ENCODE measurements around the gene CEACAM20.
"Not testable (repeated sequence)": the region's sequence is repeated elsewhere in the genome, so short reads cannot be mapped to it uniquely, and the experiment has no call there.

The CEACAM20 gene

DNA sequence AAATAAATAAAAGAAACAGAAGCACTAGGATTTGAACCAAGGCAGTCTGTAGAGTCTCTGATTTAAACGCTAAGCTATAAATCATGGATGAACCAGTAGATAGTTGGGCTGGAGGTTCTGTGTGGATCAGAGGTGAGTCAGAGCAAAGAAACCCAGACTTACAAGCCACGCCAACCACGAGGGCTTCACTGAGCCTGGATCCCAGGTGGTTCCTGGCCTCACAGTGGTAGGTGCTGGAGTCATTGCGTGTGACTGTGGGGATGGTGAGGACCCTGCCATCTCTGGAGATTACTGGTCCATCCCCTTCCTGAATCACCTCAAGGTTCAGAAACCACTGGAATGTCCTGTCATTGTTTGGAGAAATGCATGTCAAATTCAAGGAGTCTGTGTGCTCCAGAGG lies 19.3 kb upstream of the CEACAM20 start:
- DNase-seq, result no peak

DNA sequence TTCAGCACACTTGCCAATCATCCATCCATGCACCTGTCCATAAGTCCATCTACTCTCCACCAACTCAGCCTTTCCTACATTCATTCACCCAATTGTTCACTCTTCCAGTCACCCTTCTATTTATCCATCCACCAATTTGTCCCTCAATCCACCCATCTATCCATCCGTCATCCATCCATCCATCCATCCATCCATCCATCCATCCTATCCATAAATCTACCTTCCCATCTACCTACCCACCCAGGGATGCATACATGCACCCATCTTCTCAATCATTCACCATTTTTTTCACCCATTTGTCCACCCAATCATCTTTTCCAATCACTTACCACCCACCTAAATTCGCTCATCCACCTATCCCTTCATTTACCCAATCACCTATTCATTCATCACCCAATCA lies 14.6 kb upstream of the CEACAM20 start:
- no peak for DNase-seq

GRCh38 chr19:44542671-44543070 lies 13.2 kb upstream of the CEACAM20 start:
- no peak for DNase-seq

DNA sequence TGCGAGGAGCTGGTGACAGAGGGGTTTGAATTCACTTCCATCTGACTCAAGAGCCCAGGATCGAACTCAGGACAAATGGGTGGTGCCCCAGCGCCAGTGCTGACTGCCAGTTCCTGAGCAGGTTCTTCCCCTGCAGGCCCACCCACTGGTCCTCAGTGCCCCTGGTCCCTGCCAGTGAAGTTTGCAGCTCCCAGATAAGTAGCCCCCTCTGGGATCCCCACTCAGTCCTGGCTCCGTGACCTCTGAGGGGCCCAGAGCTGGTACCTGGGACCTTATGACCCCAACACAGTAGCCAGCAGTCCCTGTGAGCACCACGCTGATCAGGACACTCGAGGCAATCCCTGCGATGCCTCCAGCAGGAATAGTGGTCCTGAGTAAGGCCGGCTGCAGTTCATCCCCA lies 11.3 kb upstream of the CEACAM20 start:
- DNase-seq, result no peak

DNA sequence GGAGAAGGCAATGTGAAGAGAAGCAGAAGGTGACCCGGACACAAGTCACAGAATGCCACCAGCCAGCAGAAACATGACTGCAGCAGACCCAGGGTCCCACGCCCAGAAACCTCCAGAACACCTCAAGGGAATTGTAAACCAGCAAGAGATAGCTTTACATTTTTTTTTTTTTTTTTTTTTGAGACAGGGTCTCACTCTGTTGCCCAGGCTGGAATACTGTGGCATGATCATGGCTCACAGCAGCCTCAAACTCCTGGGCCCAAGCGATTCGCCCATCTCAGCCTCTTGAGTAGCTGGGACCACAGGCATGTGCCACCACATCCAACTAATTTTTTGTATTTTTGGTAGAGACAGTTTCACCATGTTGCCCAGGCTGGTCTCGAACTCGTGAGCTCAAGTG lies 10.5 kb upstream of the CEACAM20 start:
- no peak for DNase-seq

- DNase-seq, result no peak
Observed at GRCh38 chr19:44539236-44539826, 9.9 kb upstream of the CEACAM20 start.

- not testable (repeated sequence) for DNase-seq
Observed at GRCh38 chr19:44535361-44535760, 5.9 kb upstream of the CEACAM20 start.

GRCh38 chr19:44532819-44533218 lies 3.3 kb upstream of the CEACAM20 start:
- DNase-seq, result no peak

- DNase-seq, result no peak
Observed at GRCh38 chr19:44530777-44531176, 1.3 kb upstream of the CEACAM20 start.

DNA sequence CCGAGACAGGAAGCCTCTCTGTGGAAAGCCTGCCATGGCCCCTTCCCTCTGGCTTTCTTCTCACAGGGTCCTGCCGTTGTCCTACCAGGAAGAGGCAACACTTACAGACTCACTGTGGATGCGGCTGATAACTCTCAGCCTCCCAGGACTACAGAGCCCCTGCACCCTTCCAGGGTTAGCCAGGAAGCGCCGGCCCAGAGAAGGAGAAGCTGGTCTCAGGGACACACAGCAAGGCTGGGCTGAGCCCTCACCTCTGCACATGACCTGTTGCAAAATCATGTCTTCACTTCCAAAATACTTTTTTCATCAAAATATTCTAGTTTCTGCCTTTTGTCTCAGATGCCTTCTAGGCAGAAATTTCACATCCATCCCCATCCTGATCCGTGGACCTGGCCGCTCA lies 1.9 kb downstream of the CEACAM20 start:
- no peak for DNase-seq

- no peak for DNase-seq
Observed at GRCh38 chr19:44525721-44526430, 3.6 kb downstream of the CEACAM20 start.

DNA sequence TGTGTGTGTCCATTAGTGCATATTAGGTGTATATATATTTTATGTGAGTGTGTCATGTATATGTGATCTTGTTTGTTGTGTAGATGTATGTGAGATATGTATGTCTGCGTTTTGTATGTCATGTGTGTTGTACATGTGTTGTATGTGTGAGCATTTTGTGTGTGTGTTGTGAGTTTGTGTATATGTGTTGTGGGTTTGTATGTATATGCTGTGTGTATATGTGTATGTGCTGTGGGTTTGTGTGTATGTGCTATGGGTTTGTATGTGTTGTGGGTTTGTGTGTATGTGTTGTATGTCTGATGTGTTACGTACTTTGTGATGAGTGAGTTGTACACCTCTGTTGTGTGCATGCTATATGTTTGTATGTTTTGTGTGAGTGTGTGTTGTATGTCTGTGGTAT lies 8.1 kb downstream of the CEACAM20 start:
- DNase-seq, result no peak

DNA sequence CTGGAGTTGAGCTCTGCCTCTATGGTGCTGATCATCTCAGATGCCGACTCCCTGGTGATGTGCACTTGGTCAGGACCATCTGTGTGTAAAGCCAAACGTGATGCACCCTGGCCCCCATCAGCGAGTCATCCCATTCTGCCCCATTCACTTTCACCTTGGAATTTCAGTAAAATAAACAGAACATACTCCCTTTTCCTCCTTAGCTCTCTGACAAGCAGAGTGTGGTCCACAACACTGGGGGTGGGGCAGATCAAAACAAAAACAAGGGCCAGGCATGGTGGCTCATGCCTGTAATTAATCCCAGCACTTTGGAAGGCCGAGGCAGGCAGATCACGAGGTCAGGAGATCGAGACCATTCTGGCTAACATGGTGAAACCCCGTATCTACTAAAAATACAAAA lies 12.3 kb downstream of the CEACAM20 start:
- no peak for DNase-seq

GRCh38 chr19:44515907-44516306 lies 13.6 kb downstream of the CEACAM20 start:
- no peak for DNase-seq

- no peak for DNase-seq
Observed at GRCh38 chr19:44515031-44515430, 14.4 kb downstream of the CEACAM20 start.

- no peak for DNase-seq
Observed at GRCh38 chr19:44512326-44513298, 16.9 kb downstream of the CEACAM20 start.

GRCh38 chr19:44509478-44509877 lies 20.0 kb downstream of the CEACAM20 start:
- DNase-seq, result no peak

DNA sequence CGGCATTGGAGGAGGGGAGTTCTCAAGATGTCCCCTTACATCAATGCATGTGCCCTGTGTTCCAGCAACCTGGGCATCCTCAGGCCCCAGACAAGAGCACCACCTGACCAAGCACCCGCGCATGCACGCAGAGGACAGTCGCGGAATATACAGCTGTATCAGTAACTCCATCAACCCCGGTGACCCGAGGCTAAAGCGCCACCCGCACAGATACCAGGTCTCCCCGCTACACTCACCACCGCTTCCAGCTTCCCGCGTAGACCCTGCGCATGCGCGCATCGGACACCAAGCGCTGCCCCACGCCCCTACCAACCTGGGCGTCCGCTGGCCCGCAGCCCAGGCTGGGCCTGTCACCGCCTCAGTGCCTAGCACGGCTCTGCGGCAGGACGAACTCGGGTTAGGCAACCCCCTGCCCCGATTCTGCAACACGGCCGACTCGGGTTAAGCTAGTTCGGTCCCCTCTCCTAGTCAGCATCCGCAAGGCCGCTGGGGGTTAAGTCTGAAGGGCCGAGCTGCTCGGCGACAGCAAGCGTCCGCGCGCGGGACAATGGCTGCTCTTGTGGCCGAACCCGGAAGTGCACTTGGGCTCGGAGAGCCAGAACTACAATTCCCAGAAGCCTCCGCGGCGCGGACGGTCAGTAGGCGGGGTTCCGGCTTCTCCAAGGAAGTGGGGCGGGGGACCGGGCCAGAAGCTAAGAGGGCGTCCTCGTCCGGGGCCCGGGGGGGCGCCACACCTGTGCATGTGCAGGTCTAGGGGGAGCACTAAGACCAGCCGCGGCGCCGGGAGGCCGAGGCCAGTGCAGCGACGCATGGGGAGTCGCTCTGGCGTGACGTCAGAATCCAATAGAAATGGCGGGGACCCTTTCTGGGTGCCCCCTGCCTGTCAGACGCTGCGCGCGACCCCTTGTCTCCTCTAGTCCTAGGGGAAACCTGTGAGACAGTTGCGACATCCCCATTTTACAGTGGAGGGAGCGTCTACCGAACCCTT lies 29.2 kb downstream of the CEACAM20 start, which contains the start of gene ZNF180:
ZNF180 (minus strand) TSS at position 561 of the 988 bp plus-strand sequence. CDS start 3,188 bp downstream, outside the sequence.
- DNase-seq, result peak; percentile 84

GRCh38 chr19:44499559-44499958 lies 29.9 kb downstream of the CEACAM20 start:
- DNase-seq, result no peak

GRCh38 chr19:44498988-44499387 lies 30.5 kb downstream of the CEACAM20 start:
- DNase-seq, result no peak

- DNase-seq, result no peak
Observed at GRCh38 chr19:44496711-44497110, 32.8 kb downstream of the CEACAM20 start.

All from activated gamma-delta T cell (primary cell).